SK-N-SH treated with all-trans-retinoic acid at 6 μM for 48 hours (cell line): ENCODE results near the gene SP3.

ENCODE experiments used
- ATAC-seq: fragments of 200-7000 bp; cut with Tn5 transposase; 3 replicates; pipeline ENCODE4 v1.9.1; 2020; ENCODE audit warnings: mild to moderate bottlenecking, moderate library complexity
- CREB5 ChIP-seq: fragments of 250-450 bp; sonication (Bioruptor Pico); IDR thresholded peaks from 2 replicates; pipeline ENCODE4 v1.5.1; 2020; ENCODE audit warnings: low read depth, mild to moderate bottlenecking, moderate library complexity
- CSDC2 ChIP-seq: fragments of 250-450 bp; sonication (Bioruptor Pico); IDR thresholded peaks from 2 replicates; pipeline ENCODE4 v1.5.0; 2020; ENCODE audit warnings: mild to moderate bottlenecking, moderate library complexity
- CSRNP3 ChIP-seq: fragments of 250-450 bp; sonication (Bioruptor Pico); IDR thresholded peaks from 2 replicates; pipeline ENCODE4 v1.5.1; 2021; ENCODE audit warnings: mild to moderate bottlenecking, moderate library complexity
- ESRRG ChIP-seq: fragments of 250-450 bp; sonication (Bioruptor Pico); IDR thresholded peaks from 2 replicates; pipeline ENCODE4 v1.6.1; 2021; ENCODE audit warnings: mild to moderate bottlenecking
- GLIS3 ChIP-seq: fragments of 250-450 bp; sonication (Bioruptor Pico); IDR thresholded peaks from 2 replicates; pipeline ENCODE4 v1.5.0; 2020; ENCODE audit warnings: mild to moderate bottlenecking, moderate library complexity
- ISL1 ChIP-seq: fragments of 250-450 bp; sonication (Bioruptor Pico); IDR thresholded peaks from 2 replicates; pipeline ENCODE4 v2.1.2; 2022; ENCODE audit warnings: mild to moderate bottlenecking, moderate library complexity
- OSR1 ChIP-seq: fragments of 250-450 bp; sonication (Bioruptor Pico); IDR thresholded peaks from 2 replicates; pipeline ENCODE4 v1.8.0; 2022; ENCODE audit warnings: moderate library complexity, mild to moderate bottlenecking, inconsistent platforms
- PPARA ChIP-seq: fragments of 250-450 bp; sonication (Bioruptor Pico); IDR thresholded peaks from 2 replicates; pipeline ENCODE4 v1.5.0; 2020; ENCODE audit warnings: mild to moderate bottlenecking, borderline replicate concordance
- RARB ChIP-seq: fragments of 250-450 bp; sonication (Bioruptor Pico); IDR thresholded peaks from 2 replicates; pipeline ENCODE4 v1.8.0; 2021; ENCODE audit warnings: mild to moderate bottlenecking, moderate library complexity
- SNAI2 ChIP-seq: fragments of 250-450 bp; sonication (Bioruptor Pico); IDR thresholded peaks from 2 replicates; pipeline ENCODE4 v1.5.0; 2020; ENCODE audit warnings: mild to moderate bottlenecking, moderate library complexity
- TCF4 ChIP-seq: fragments of 250-450 bp; sonication (Bioruptor Pico); IDR thresholded peaks from 2 replicates; pipeline ENCODE4 v1.8.0; 2021; ENCODE audit warnings: mild to moderate bottlenecking, moderate library complexity, borderline replicate concordance
- TOX ChIP-seq: fragments of 250-450 bp; sonication (Bioruptor Pico); IDR thresholded peaks from 2 replicates; pipeline ENCODE4 v1.8.0; 2021; ENCODE audit warnings: mild to moderate bottlenecking, moderate library complexity, borderline replicate concordance
- ZC3H10 ChIP-seq: fragments of 250-450 bp; sonication (Bioruptor Pico); IDR thresholded peaks from 2 replicates; pipeline ENCODE4 v1.5.1; 2021; ENCODE audit warnings: mild to moderate bottlenecking, moderate library complexity
- ZFP30 ChIP-seq: fragments of 450-650 bp; formaldehyde crosslinking; IDR thresholded peaks from 2 replicates; pipeline ENCODE4 v1.5.0; 2022; ENCODE audit warnings: mild to moderate bottlenecking, moderate library complexity
- ZNF565 ChIP-seq: fragments of 450-650 bp; formaldehyde crosslinking; conservative IDR thresholded peaks from 2 replicates; pipeline ENCODE4 v1.5.0; 2020; ENCODE audit warnings: low read depth, mild to moderate bottlenecking, moderate library complexity
- ZNF70 ChIP-seq: fragments of 450-650 bp; formaldehyde crosslinking; IDR thresholded peaks from 2 replicates; pipeline ENCODE4 v1.5.0; 2020; ENCODE audit warnings: mild to moderate bottlenecking, moderate library complexity
- ZNF8 ChIP-seq: fragments of 450-650 bp; formaldehyde crosslinking; IDR thresholded peaks from 2 replicates; pipeline ENCODE4 v1.5.0; 2020; ENCODE audit warnings: mild to moderate bottlenecking, moderate library complexity
- TF ChIP-seq, protein P1 (sequence below): fragments of 250-450 bp; sonication (Bioruptor Pico); IDR thresholded peaks from 2 replicates; pipeline ENCODE4 v1.5.0; 2020; ENCODE audit warnings: mild to moderate bottlenecking, moderate library complexity
- TF ChIP-seq, protein P2 (sequence below): fragments of 250-450 bp; sonication (Bioruptor Pico); IDR thresholded peaks from 2 replicates; pipeline ENCODE4 v1.8.0; 2021; ENCODE audit warnings: low read depth, mild to moderate bottlenecking, moderate library complexity, borderline replicate concordance

Gene SP3

GRCh38 chr2:173886613-173887012 lies 78.6 kb downstream of the SP3 start:
- TF ChIP-seq PPARA: no peak
- TF ChIP-seq ZNF565: no peak
- TF ChIP-seq ZNF70: no peak
- no peak for TF ChIP-seq CSDC2
- TF ChIP-seq TCF4 (CRISPR knock-in tag): no peak
- TF ChIP-seq RARB (CRISPR knock-in tag): no peak
- no peak for TF ChIP-seq ISL1 (CRISPR knock-in tag)
- no peak for TF ChIP-seq ZFP30 (CRISPR knock-in tag)
- no peak for TF ChIP-seq ESRRG
- TF ChIP-seq TOX: no peak
- TF ChIP-seq OSR1 (CRISPR knock-in tag): no peak
- TF ChIP-seq, protein P1, sequence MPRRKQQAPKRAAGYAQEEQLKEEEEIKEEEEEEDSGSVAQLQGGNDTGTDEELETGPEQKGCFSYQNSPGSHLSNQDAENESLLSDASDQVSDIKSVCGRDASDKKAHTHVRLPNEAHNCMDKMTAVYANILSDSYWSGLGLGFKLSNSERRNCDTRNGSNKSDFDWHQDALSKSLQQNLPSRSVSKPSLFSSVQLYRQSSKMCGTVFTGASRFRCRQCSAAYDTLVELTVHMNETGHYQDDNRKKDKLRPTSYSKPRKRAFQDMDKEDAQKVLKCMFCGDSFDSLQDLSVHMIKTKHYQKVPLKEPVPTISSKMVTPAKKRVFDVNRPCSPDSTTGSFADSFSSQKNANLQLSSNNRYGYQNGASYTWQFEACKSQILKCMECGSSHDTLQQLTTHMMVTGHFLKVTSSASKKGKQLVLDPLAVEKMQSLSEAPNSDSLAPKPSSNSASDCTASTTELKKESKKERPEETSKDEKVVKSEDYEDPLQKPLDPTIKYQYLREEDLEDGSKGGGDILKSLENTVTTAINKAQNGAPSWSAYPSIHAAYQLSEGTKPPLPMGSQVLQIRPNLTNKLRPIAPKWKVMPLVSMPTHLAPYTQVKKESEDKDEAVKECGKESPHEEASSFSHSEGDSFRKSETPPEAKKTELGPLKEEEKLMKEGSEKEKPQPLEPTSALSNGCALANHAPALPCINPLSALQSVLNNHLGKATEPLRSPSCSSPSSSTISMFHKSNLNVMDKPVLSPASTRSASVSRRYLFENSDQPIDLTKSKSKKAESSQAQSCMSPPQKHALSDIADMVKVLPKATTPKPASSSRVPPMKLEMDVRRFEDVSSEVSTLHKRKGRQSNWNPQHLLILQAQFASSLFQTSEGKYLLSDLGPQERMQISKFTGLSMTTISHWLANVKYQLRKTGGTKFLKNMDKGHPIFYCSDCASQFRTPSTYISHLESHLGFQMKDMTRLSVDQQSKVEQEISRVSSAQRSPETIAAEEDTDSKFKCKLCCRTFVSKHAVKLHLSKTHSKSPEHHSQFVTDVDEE (CRISPR knock-in tag): no peak
- no peak for TF ChIP-seq ZNF8
- TF ChIP-seq CSRNP3 (CRISPR knock-in tag): no peak
- TF ChIP-seq, all 23 proteins: peak for 0

DNA sequence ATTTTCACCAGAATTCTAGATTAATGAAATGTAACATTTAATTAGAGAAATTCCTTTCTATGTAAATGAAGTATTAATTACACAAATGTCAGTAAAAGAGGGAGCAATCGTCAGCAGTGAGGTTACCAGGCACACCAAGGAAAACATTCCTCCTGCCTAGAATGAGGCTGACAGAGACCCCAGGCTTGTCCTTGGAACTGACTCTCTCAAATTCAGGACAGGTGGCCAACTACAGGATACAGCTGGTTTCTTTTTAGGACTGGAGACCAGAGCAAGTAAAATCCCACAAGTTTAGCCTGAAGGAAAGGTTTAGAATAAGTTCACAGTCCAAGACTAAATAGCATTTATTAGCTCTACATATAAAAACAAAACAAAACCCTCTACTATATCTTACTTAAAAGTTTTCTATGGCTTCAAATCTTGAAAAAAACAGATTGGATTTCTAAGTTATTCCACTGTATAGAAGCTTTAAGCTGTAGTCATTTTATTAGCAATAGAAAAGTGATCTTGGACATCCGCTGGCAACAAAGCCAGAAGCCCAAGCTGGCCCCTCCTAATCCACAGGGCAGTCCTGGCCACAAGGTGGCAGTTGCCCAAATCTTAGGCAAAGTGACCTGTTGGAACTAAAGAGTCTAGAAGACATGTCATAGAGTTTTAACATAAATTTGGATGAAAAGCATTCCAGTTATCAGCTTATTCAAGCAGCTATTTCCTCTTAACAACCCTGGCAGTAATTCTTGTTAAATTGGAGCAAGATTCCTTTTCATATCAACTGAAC lies 81.0 kb downstream of the SP3 start:
- TF ChIP-seq ZNF8: no peak
- no peak for TF ChIP-seq ZC3H10 (CRISPR knock-in tag)
- no peak for TF ChIP-seq TOX
- no peak for TF ChIP-seq GLIS3 (CRISPR knock-in tag)
- TF ChIP-seq CSRNP3 (CRISPR knock-in tag): no peak
- no peak for TF ChIP-seq PPARA
- no peak for TF ChIP-seq ESRRG
- TF ChIP-seq, protein P2, sequence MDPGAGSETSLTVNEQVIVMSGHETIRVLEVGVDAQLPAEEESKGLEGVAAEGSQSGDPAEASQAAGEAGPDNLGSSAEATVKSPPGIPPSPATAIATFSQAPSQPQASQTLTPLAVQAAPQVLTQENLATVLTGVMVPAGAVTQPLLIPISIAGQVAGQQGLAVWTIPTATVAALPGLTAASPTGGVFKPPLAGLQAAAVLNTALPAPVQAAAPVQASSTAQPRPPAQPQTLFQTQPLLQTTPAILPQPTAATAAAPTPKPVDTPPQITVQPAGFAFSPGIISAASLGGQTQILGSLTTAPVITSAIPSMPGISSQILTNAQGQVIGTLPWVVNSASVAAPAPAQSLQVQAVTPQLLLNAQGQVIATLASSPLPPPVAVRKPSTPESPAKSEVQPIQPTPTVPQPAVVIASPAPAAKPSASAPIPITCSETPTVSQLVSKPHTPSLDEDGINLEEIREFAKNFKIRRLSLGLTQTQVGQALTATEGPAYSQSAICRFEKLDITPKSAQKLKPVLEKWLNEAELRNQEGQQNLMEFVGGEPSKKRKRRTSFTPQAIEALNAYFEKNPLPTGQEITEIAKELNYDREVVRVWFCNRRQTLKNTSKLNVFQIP (CRISPR knock-in tag): no peak
- no peak for TF ChIP-seq ISL1 (CRISPR knock-in tag)
- no peak for TF ChIP-seq CREB5 (CRISPR knock-in tag)
- no peak for TF ChIP-seq OSR1 (CRISPR knock-in tag)
- TF ChIP-seq RARB (CRISPR knock-in tag): no peak
- no peak for TF ChIP-seq SNAI2 (CRISPR knock-in tag)
- no peak for TF ChIP-seq ZNF70
- no peak for TF ChIP-seq ZNF565
- ATAC-seq: peak; percentile 91

More at GRCh38 chr2:173886613-173887012, 78.6 kb downstream of the SP3 start:
- no peak for ATAC-seq

DNA sequence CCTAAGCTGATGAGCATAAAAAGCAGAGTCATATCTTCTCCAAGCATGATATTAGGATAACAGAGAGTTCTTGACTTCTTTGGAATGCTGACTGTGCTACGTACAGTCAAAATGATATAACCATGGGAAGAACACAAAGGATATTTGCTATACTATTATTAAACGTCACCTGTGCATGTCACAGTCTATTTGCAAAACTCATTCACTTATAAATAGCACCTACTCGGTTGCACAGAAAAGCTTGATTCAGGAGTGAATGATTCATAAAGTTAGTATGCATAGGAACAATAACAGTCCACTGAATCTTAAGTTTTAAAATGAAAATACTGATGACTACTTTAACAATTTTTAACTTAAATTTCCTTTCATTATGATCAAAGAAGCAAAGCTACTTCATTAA lies 83.3 kb downstream of the SP3 start:
- ATAC-seq: no peak
- no peak for TF ChIP-seq ZNF70
- TF ChIP-seq ZFP30 (CRISPR knock-in tag): no peak
- no peak for TF ChIP-seq ZC3H10 (CRISPR knock-in tag)
- no peak for TF ChIP-seq ESRRG
- no peak for TF ChIP-seq CREB5 (CRISPR knock-in tag)
- TF ChIP-seq RARB (CRISPR knock-in tag): no peak
- no peak for TF ChIP-seq CSRNP3 (CRISPR knock-in tag)
- no peak for TF ChIP-seq CSDC2
- TF ChIP-seq TCF4 (CRISPR knock-in tag): no peak
- TF ChIP-seq TOX: no peak
